HG03045 (cell line): ENCODE data around the gene CDCA4.

Source experiments
- ATAC-seq: cut with Tn5 transposase; IDR thresholded peaks from one replicate; pipeline ENCODE4 v1.9.1; 2021; ENCODE audit warnings: mild to moderate bottlenecking, moderate library complexity; ENCODE audit not compliant: unreplicated experiment

CDCA4 gene

DNA sequence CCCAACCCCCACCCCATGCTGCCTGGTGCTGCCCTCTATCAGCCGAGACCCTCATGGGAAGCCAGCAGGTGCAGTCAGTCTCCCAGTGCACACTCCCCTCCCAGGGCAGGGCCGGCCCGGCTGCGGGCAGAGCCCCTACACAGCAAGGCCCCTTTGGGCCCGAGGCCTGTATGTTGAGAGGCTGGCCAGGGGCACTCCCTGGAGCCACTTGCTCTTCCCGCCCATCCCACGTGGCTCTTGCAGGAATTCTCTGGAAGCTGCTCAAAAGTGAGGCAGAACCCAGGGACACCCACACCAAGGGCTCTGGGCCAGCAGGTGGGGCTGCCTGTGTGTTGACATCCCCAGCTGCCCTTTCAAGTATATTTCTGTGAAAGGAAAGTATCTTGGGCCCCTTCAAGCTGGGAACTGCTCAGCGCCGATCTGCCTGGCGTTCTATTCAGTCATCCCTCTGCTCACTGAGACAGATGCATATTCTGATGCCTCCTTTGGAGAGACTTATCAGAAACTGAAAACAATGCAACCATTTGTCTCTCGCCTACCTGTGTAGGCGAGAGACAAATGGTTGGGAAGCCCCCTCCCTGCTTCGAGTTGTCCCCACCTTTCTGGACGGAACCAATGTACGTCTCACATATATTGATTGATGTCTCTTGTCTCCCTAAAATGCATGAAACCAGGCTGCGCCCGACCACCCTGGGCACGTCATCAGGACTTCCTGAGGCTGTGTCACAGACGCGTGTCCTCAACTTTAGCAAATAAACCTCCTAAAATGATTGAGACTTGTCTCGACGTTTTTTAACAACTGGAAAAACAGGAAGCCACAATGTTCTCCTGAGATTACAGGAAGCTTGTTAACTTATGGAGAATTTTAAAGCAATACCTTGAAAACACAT lies 38.4 kb upstream of the CDCA4 start:
- no peak for ATAC-seq

DNA sequence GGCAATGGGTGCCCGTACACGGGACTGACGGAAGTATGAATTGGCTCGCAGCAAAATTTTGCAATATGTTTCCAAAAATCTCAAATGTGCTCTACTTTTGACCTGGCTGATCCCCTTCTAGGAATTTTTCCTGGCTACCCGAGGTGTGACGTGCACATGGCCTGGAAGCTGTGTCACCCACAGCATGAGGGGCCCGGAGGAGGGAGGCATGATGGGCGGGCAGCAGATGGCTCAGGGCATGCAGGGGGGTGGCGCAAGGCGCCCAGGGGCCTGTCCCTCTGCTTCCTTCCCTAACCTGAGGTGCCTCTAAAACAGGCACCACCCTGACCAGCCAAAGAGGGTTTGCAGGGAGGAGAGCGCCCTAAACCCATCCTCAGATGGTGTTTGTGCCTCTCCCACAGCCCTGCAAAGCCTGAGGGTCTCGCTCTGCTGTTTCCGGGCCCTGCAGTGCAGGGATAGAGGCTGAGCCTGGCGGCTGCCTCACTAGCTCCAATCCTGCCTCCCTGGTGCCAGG lies 37.7 kb upstream of the CDCA4 start:
- ATAC-seq: no peak

DNA sequence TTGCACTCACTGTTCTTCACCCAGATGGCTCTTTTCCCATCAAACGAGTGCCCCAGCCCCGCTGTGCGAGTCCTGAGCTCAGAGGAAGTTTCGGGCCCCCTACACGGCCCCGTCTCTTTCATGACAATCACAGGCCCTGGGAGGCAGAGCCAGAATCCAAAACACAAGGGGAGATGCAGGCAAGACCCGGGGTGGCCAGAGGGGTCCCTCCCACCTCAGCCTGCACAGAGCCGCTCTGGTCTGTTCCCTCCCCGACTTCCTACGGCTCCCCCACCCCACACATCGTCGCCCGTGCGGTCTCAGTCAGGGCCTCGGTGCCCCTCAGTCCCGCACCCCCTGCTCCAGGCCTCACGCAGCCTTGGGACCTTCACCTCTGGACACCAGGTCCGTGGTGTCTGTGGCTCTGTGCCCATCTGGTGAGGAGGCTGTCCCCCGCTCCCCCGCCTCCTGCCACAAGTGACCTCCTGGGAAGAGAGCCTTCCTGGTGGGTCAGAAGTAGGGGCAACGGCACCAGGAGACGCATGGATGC lies 35.5 kb upstream of the CDCA4 start:
- ATAC-seq: no peak

DNA sequence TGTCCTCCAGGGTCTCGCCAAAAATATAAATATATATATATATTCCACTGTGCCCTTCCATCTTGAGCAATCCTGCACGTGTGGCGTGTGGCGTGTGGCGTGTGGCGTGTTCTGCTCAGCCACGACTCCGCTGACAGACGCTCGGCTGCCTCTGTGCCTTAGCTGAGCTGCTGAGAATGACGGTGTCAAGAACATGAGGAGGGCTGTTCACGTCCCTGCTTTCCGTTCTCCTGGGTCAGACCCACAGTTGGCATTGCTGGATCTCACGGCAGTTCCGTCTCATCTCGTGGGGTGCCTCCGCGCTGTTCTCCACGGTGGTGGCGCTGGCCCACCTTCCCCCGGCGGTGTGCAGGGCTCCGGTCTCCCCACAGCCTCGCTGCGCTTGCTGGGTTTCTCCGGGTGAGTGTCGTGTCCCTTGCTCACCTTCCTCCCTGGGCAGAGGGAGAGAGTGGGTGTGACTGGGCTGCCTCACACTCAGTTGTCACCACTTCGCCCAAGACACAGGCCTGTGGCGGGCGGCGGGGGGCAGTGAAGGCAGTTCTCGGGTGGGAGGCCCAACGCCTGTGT lies 34.9 kb upstream of the CDCA4 start:
- no peak for ATAC-seq

DNA sequence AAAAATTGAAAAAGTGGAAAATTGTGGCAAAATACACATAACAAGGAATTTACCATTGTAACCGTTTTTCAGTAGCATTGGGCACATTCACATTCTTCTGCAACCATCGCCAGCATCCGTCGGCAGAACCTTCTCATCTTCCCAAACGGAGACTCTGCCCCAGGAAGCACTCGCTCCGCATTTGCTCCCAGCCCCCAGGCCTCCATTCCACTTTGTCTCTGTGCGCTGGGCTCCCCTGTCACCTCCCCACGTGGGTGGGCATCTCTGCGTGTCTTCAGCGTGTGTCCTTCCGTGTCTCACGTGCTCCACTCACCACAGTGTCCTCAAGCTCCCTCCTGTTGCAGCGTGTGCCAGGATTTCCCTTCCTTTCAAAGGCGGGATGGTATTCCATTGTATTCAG lies 34.5 kb upstream of the CDCA4 start:
- ATAC-seq: no peak

DNA sequence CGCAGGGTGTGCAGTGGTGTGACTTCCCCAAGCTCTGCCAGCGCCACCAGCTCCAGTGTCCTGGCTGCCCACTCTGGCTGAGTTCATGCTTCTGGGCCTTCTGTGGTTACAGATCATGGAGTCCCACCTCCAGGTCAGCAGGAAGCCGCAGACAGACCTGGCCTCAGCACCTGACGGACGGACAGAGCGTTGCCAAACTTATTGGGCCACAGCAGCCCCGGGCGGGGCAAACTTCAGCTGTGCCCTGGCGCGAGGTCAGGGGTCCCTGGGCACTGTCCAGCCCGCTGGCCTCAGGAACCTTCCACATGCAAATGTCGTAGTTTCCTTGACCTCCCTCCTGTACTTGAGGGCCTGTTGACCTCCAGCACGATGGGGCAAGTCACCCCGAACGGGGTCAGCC lies 33.1 kb upstream of the CDCA4 start:
- ATAC-seq: no peak

DNA sequence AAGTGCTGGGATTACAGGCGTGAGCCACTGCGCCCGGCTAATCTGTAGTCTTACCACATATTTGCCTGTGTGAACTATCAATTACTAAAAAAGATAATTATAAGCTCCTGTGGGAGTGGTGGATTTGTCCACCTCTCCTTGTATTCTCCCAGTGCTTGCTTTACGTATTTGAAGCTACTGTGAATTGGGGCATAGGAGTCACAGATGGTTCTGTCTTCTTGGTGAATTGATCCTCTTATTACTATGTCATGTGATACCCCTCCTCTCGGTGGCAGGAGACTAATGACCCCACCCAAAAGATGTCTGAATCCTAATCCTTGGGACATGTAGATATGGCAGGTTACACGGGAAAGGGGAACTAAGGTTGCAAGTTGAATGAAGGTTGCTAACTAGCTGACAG lies 32.5 kb upstream of the CDCA4 start:
- ATAC-seq: no peak

DNA sequence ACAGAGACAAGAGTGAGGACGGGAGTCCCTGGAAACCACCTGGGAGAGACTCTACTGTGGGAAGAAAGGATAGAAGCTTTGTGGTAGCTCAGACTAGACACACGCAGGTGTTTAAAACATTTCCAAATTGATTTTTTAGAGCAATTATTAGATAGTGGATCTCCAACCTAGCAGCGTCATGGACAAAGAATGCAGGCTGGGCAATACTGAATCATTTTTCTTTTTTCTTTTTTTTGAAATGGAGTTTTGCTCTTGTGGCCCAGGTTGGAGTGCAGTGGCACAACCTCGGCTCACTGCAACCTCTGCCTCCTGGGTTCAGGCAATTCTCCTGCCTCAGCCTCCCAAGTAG lies 31.2 kb upstream of the CDCA4 start:
- no peak for ATAC-seq

DNA sequence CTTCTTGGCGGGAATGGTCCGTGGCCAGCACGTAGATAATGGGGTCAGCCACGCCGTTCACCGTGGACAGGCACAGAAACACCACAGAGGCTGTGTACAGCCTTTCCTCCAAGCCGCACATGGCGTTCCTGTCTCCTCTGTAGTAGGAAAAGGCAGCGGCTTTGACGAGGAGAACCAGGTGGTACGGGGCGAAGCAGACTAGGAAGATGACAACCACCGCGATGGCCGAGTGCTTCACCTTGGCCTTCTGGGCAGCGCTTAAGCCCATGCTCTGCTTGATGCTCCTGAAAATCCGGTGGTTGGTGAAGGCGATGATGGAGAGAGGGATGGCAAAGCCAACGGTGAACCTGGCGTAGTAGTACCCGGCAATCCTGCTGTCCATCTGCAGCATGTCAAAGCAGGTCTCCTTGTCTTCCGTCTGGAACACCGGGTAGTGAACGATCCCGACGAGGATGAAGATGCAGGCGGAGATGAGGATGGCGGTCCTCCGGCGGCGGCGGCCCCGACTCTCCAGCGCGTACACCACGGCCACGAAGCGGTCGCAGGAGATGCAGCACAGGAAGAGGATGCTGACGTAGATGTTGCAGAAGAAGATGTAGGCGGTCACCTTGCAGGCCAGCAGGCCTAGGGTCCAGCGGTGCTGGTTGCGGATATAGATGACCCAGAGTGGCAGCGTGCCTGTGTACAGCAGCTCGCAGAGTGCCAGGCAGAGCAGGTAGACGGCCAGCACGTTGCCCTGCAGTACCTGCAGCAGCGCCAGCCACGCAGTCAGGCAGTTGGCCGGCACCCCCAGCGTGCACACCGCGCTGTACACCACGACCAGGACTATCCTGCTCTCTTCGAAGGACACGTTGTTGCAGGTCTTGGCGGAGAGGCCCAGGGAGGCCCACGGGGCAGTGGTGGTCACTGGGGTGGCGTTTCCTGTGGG lies 30.6 kb upstream of the CDCA4 start:
- no peak for ATAC-seq

DNA sequence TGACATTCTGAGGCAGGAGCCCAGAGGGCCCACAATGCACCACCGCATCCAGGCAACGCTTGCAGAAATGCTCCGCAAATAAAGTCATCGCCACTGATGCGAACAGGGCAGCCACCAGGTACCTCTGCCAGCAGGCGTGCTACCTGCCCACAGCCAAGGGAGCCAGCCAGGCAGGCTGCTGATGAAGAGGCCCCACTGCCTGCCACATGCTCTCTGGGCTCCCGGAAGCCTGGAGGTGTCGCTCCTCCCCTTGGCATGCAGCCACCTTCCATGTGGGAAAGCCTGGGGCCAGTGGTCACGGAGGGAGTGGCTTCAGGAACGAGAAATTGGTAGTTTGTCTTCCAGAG lies 29.6 kb upstream of the CDCA4 start:
- no peak for ATAC-seq

DNA sequence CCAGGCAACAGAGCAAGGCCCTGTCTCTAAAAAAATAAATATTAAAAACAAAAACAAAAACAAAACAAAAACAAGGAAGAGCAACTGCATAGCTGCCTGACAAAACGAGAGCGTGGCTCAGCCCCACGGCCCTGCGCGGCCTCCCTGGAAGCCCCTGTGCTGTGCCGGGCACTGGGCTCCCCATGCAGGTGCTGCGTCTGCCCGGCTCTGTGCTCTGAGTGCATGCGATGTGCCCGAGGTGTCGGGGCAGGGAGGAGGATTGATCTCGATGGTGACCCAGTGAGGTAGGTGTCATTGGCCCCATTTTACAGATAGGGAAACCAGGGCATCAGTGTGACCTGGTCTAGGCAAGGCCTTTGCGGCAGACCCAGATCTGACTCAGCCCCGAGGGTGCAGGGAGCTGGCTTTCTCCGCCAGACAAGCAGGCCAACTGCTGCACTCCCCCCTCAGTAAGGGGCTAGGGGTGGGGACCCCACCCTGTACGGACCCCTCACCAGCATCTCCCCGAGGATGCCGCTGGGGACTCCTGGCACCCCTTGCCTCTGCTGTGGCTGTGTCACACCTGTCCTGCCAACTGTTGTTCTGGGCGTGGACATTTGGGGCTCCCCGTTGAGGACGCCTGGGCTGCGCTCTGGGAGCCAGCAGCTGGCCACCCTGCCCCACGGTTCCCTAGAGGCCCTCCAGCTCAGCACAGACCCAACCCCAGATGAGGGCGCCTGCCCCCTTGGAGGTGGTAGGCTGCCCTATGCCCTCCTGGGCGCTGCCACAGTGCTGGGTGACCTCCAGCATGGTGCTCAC lies 29.1 kb upstream of the CDCA4 start:
- ATAC-seq: no peak

DNA sequence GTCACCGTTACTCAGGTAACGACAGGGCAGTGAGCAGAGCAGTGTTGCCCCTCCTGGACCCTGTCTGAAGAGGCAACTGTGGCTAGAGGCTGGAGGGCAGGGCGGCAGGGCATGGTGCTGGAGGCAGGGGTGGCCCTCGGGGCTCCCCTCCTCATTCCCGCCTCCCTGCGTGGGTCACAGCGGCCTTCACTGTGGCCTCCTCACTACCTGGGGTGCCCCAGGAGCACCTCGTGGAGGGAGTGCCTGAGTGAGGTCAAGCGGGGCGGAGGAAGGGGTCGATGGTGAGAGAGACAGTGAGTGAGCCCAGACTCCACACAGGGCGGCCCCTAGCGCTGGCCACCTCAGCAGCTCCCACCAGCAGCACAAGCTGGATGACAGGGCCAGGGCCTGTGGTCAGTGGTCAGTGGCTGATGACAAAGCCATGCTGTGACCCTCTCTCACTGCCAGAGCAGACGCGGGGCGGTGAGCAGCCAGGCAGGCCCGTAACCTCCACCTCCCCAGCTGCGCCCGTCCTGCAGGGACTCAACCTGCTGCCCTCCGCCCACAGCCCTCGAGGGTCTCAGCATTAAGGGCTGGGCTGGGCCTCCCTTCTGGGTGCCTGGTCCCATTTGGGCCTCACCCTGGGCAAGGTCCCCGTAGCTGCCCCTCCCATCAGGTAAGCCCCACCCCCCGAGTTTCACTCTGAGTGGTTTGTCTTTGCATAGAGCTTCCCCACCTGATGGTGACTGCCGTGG lies 26.6 kb upstream of the CDCA4 start:
- no peak for ATAC-seq

DNA sequence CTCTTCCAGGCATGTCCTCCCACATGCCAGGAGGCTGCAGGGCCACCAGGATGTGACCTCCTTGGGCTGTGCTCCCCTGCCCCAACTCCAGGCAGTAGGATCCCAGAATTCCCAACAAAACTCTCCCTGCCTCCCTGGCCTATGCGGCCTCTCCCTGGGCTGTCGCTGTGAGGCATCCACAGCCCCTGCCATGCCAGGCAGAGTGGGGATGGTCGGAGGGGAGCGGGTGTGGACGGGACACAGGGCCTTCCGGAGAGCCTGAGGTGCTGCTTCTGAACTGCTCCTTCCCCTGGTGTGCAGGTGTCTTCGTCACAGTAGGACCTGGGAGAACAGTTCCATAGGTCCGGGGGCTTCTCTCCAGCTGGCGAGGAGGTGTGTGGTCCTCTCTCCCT lies 26.0 kb upstream of the CDCA4 start:
- ATAC-seq: no peak

DNA sequence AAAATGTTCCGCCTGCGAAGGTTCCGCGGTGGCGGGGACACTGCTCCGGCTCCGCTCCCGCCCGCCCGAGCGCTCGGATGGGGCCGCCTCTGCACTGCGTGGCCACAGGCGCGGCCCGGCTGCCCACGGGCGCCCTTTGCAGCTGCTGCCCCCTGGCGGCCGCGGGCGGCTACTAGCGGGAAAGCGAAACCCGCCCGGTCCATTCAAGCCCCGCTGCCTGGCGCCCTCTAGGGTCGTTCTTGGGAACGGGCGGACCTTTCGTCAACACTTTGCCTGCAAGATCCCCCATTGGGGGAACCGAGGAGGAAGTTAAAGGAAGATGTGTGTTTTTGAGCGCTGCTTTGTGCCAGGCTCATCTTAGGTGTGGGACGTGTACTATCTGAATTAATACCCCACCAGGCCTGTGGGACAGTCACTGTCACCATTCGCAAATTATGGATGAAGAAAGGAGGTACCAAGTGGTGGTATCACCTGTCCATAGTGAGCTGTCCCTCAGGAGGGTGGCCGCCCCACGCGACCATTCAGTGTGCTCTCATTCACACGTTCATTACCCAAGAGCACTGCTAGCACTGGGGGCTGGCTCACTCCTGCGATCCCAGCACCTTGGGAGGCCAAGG lies 24.9 kb upstream of the CDCA4 start:
- ATAC-seq: no peak

DNA sequence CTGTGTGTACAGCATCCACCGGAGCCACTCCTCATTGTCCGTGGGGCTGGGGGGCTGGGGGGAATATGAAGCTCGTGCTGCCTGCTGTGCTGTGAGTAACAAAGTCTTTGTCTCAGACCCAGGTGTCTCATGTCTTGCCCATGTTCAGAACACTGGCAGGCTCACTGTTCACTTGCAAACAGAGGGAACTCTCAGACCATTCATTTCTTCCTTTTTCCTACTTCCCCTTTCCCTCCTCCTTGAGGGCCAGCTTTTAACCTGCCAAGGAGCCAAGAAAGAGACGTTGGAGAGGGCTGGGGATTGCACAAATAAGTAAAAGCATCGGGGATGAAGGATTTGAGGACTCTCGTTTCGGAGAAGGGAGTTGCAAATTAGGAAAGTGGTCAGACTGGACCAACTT lies 22.8 kb upstream of the CDCA4 start:
- ATAC-seq: no peak

DNA sequence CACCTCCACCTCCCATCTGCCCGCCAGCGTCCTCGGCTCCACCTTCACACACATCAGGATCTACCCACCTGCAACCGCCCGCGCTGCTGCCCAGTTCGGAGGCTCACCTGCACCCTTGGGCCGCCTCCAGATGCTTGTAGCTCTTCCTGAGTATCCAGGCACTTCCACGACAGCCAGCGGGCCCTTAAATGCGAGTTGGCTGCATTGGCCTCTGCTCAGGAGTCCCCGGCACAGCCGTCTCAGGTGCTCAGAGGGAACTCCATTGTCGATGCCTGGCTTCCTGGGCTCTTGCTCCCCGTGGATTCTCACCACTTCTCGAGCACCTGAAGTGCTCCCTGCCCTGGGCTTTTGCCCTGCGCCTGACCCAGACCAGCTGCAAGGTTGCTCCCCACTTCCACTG lies 21.9 kb upstream of the CDCA4 start:
- ATAC-seq: no peak

DNA sequence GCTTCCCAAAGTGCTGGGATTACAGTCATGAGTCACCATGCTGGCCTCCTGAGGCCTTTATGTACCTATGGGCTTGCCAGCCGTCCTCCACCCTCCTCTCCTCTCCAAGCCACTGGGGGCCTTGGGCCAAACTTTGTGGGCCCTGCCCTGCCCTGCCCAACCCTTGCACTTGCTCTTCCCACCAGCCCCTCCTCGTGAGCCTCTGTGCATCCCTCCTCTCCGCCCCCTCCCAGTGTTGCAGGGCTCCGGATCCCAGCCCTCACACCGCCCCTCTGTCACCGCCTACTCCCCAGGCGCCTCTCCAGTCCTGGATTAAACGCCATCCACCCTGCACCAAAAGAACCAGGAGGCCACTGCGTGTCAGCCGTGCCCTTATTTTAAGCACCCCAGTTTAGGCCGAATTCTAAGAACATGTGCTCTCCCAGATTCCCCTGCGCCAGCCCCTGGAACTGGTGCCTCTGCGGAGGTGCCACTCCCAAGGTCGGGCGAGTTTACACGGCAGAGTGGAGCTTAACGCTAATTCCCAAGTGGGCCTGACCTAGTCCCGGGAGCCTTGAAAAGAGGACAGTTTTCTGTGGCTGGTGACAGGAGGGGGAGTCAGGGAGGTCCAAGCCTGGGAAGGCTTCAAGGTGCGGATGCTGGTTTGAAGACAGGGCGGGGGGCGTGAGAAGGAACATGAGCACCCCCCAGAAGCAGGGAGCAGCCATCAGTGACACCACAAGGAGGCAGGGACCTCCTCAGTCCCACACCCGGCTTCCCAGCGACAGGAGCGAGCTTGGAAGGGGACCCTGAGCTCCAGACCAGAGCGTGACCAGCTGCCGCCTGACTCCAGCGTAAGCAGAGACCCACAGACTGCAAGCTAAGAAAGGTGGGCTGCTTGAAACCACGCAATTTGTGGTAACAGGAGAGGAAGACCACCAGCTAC lies 21.2 kb upstream of the CDCA4 start:
- no peak for ATAC-seq

DNA sequence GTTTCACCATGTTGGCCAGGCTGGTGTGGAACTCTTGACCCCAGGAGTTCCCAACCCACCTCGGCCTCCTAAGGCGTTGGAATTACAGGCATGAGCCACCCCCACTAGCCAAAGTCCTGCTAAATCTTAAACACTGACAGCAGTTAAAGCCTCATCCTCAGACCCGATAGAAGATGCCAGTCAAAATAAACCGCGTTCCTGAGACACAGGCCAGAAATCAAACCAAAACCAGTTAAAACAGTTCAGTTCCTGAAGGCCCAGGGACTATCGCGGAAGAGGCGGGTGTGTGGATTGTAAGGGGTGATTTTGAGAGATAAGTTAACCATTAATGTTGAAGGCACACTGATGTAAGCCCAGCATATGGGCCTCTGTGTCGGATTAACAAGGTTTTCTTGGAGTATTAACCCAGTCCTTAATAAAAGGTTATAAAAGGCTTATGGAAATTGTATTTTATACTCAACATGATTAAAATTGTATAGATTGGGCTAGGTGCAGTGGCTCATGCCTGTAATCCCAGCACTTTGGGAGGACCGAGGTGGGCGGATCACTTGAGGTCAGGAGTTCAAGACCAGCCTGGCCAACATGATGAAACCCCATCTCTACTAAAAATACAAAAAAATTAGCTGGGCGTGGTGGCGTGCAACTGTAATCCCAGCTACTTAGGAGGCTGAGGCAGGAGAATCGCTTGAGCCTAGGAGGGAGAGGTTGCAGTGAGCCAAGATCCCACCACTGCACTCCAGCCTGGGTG lies 18.7 kb upstream of the CDCA4 start:
- ATAC-seq: no peak
